Measurements from ENCODE around the gene PAX4.

The PAX4 gene

GRCh38 chr7:127618042-127618441, at the start of gene PAX4:
Gene PAX4 (minus strand): TSS chr7:127618142. CDS start chr7:127615928, 2,214 bp downstream.
- Mint-ChIP-seq H3K4me3 (no peak within 1 kb of the TSS), H3K27ac (no peak within 1 kb of the TSS), H3K9me3 (no peaks in the 10 kb centered on the region), H3K27me3 (peaks cover 52% of the 10 kb centered on the region), H3K36me3 (ENCODE audit: low read depth) (no peaks in the 10 kb centered on the region), H3K4me1 (peaks cover 12% of the 10 kb centered on the region)
- DNase-seq: no peak
- no peak for ATAC-seq

- Mint-ChIP-seq H3K4me1 (peaks cover 49% of the 10 kb centered on the region), H3K9me3 (no peaks in the 10 kb centered on the region), H3K27me3 (no peaks in the 10 kb centered on the region), H3K36me3 (ENCODE audit: low read depth) (peaks cover 49% of the 10 kb centered on the region), H3K4me3 (peak overlapping the region; percentile 22), H3K27ac (peak overlapping the region; percentile 84)
- DNase-seq: no peak
- peak; percentile 92 for ATAC-seq
Measured at GRCh38 chr7:127667017-127667670, 49.2 kb upstream of the PAX4 start.

- Mint-ChIP-seq H3K36me3 (ENCODE audit: low read depth) (peaks cover 46% of the 10 kb centered on the region), H3K4me1 (peaks cover 49% of the 10 kb centered on the region), H3K4me3 (peak overlapping the region; percentile 4), H3K27ac (peak overlapping the region; percentile 84), H3K9me3 (no peaks in the 10 kb centered on the region), H3K27me3 (no peaks in the 10 kb centered on the region)
- ATAC-seq (no peak), DNase-seq (no peak)
Measured at GRCh38 chr7:127666602-127667001, 48.7 kb upstream of the PAX4 start.

GRCh38 chr7:127665922-127666321, 48.0 kb upstream of the PAX4 start:
- Mint-ChIP-seq H3K36me3 (ENCODE audit: low read depth) (peaks cover 49% of the 10 kb centered on the region), H3K27me3 (no peaks in the 10 kb centered on the region), H3K27ac (peak overlapping the region; percentile 84), H3K9me3 (no peaks in the 10 kb centered on the region), H3K4me3 (no peak overlapping the region), H3K4me1 (peaks cover 49% of the 10 kb centered on the region)
- no peak for DNase-seq
- ATAC-seq: no peak

GRCh38 chr7:127658970-127659630, 41.2 kb upstream of the PAX4 start:
- Mint-ChIP-seq H3K4me3 (no peak overlapping the region), H3K36me3 (ENCODE audit: low read depth) (peaks cover 65% of the 10 kb centered on the region)

GRCh38 chr7:127657500-127657899, 39.6 kb upstream of the PAX4 start:
- H3K4me1 Mint-ChIP-seq: peaks cover 51% of the 10 kb centered on the region
- H3K4me3 Mint-ChIP-seq: no peak overlapping the region
- no peak overlapping the region for H3K27ac Mint-ChIP-seq
- H3K9me3 Mint-ChIP-seq: no peaks in the 10 kb centered on the region
- no peaks in the 10 kb centered on the region for H3K27me3 Mint-ChIP-seq
- H3K36me3 Mint-ChIP-seq (ENCODE audit: low read depth): peaks cover 72% of the 10 kb centered on the region
- DNase-seq (no peak), ATAC-seq (no peak)

More at GRCh38 chr7:127658970-127659630, 41.2 kb upstream of the PAX4 start:
- Mint-ChIP-seq H3K4me1 (peaks cover 41% of the 10 kb centered on the region), H3K9me3 (no peaks in the 10 kb centered on the region), H3K27ac (no peak overlapping the region), H3K27me3 (no peaks in the 10 kb centered on the region)
- DNase-seq (no peak), ATAC-seq (no peak)

GRCh38 chr7:127655720-127656119, 37.8 kb upstream of the PAX4 start:
- DNase-seq: no peak
- Mint-ChIP-seq H3K9me3 (no peaks in the 10 kb centered on the region), H3K36me3 (ENCODE audit: low read depth) (peaks cover 61% of the 10 kb centered on the region), H3K4me3 (peak overlapping the region; percentile 34), H3K4me1 (peaks cover 59% of the 10 kb centered on the region), H3K27ac (no peak overlapping the region), H3K27me3 (no peaks in the 10 kb centered on the region)
- ATAC-seq: no peak

GRCh38 chr7:127654404-127655394, 36.8 kb upstream of the PAX4 start:
- Mint-ChIP-seq H3K9me3 (no peaks in the 10 kb centered on the region), H3K4me1 (peaks cover 58% of the 10 kb centered on the region), H3K36me3 (ENCODE audit: low read depth) (peaks cover 53% of the 10 kb centered on the region), H3K4me3 (no peak overlapping the region), H3K27me3 (no peaks in the 10 kb centered on the region), H3K27ac (peak overlapping the region; percentile 82)
- no peak for ATAC-seq
- no peak for DNase-seq

- peaks cover 42% of the 10 kb centered on the region for H3K36me3 Mint-ChIP-seq (ENCODE audit: low read depth)
- peak overlapping the region; percentile 99 for H3K27ac Mint-ChIP-seq
- DNase-seq (no peak), ATAC-seq (no peak)
- no peaks in the 10 kb centered on the region for H3K27me3 Mint-ChIP-seq
- H3K9me3 Mint-ChIP-seq: no peaks in the 10 kb centered on the region
- peaks cover 49% of the 10 kb centered on the region for H3K4me1 Mint-ChIP-seq
- H3K4me3 Mint-ChIP-seq: no peak overlapping the region
Measured at GRCh38 chr7:127653396-127653795, 35.5 kb upstream of the PAX4 start.

- H3K4me1 Mint-ChIP-seq: peaks cover 46% of the 10 kb centered on the region
- no peaks in the 10 kb centered on the region for H3K9me3 Mint-ChIP-seq
- ATAC-seq: peak; percentile 10
- no peak overlapping the region for H3K4me3 Mint-ChIP-seq
- DNase-seq: no peak
- peaks cover 38% of the 10 kb centered on the region for H3K36me3 Mint-ChIP-seq (ENCODE audit: low read depth)
- H3K27ac Mint-ChIP-seq: peak overlapping the region; percentile 99
- H3K27me3 Mint-ChIP-seq: no peaks in the 10 kb centered on the region
Measured at GRCh38 chr7:127652333-127653248, 34.6 kb upstream of the PAX4 start.

GRCh38 chr7:127651556-127652332, 33.8 kb upstream of the PAX4 start, which contains the start of gene SND1:
Gene SND1 (plus strand): TSS chr7:127652194. CDS start chr7:127652374, 180 bp downstream.
- ATAC-seq (peak; percentile 95), DNase-seq (peak; percentile 98)
- H3K4me3 Mint-ChIP-seq: no peak within 1 kb of the TSS
- H3K27ac Mint-ChIP-seq: peak within 1 kb of the TSS; percentile 99
- no peaks in the 10 kb centered on the region for H3K9me3 Mint-ChIP-seq
- no peaks in the 10 kb centered on the region for H3K27me3 Mint-ChIP-seq
- H3K36me3 Mint-ChIP-seq (ENCODE audit: low read depth): peaks cover 33% of the 10 kb centered on the region
- H3K4me1 Mint-ChIP-seq: peaks cover 41% of the 10 kb centered on the region

- no peaks in the 10 kb centered on the region for H3K9me3 Mint-ChIP-seq
- peak overlapping the region; percentile 99 for H3K27ac Mint-ChIP-seq
- DNase-seq (peak; percentile 14), ATAC-seq (no peak)
- no peaks in the 10 kb centered on the region for H3K27me3 Mint-ChIP-seq
- no peak overlapping the region for H3K4me3 Mint-ChIP-seq
- H3K4me1 Mint-ChIP-seq: peaks cover 41% of the 10 kb centered on the region
- H3K36me3 Mint-ChIP-seq (ENCODE audit: low read depth): peaks cover 30% of the 10 kb centered on the region
Measured at GRCh38 chr7:127650847-127651555, 33.1 kb upstream of the PAX4 start.

Data from activated naive CD8-positive, alpha-beta T cell treated with anti-CD3 and anti-CD28 coated beads, Interleukin-2, amount 50 U/mL, for 24 hours (primary cell).